GM18511 (cell line): ENCODE results near the gene YJEFN3.

Experiments
- ATAC-seq: cut with Tn5 transposase; IDR thresholded peaks from one replicate; pipeline ENCODE4 v1.9.1; 2021; ENCODE audit warnings: mild to moderate bottlenecking, moderate library complexity; ENCODE audit not compliant: unreplicated experiment

The YJEFN3 gene

GRCh38 chr19:19579533-19580361 lies 51.0 kb downstream of the YJEFN3 start:
- ATAC-seq = no peak

DNA sequence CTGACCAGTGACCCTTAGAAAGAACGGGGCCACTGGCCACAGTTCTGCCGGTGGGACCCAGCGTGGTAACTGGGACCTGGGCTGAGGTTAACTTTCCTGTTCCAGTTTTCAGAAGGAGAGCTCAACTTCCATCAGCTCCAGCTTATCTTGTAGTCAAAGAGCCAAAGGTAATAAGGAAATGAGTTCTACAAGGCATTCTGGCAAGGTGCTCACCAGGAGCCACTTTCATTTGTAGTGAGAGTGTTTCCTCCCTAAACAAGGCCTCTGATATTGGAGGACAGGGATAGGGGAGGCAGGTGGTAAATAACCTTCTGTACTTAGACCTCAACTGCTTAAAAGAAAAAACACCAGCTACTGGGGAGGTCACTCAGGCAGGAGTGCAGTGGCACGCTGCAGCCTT lies 51.7 kb downstream of the YJEFN3 start:
- no peak for ATAC-seq

DNA sequence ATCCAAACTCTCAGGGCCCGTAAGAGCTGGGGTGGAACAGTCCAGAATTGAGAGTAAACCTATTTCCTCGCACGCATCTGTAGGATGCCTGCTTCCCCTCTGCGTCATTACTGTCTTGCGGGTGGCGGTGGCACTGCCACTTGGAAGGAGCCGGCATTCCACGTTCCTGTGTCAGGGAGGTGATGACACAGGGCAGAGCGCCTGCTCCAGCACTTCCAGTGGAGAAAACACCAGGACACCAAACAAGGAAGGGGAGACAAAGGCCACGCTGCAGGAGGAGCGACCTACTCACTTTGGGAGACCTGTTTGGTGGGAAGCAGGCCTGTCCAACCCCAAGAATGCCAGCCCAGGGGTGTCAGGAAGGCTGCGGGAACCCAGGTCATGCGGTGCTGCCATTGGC lies 52.7 kb downstream of the YJEFN3 start:
- no peak for ATAC-seq

GRCh38 chr19:19582471-19582870 lies 53.8 kb downstream of the YJEFN3 start:
- ATAC-seq = no peak

DNA sequence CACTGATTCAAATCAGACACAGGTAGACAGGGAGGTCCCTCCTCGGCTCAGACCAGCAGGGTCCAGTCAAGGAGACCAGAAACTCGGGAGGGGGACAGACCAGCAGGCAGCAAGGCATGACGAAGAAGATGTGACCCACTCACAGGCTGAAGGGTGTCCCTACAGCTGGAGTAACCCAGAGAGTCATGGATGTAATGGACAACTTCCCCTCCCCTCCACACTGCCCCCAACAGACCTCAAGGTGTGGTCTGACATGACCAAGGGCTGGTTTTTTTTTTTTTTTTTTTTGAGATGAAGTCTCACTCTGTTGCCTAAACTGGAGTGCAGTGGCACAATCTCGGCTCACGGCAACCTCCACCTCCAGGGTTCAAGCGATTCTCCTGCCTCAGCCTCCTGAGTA lies 55.6 kb downstream of the YJEFN3 start:
- no peak for ATAC-seq
